B cell (primary cell): ENCODE measurements around the gene CAPG. TPM values are rescaled to one million over a fixed set of nuclear protein-coding genes. Genes with fewer than 3 reads are reported as not detected.

Experiments used
- ATAC-seq: fragments of 200-7000 bp; cut with Tn5 transposase; one replicate; pipeline ENCODE4 v1.10.0; 2021; ENCODE audit warnings: low read depth, mild to moderate bottlenecking, moderate number of reproducible peaks, moderate library complexity
- CTCF ChIA-PET: fragments of 350-600 bp; sonication (Branson Sonifier 250); formaldehyde crosslinking; loops from one replicate; lab custom pipeline; 2021; ENCODE audit warnings: antibody characterized with exemption, inconsistent platforms; lab: Charles Lee
- POLR2A ChIA-PET: fragments of 350-600 bp; sonication (Branson Sonifier 250); formaldehyde crosslinking; loops from one replicate; lab custom pipeline; 2021; ENCODE audit warnings: antibody characterized with exemption; lab: Charles Lee
- DNase-seq: peaks from one replicate; pipeline ENCODE4 v3.0.0; 2013
- H2AFZ ChIP-seq: 2 replicates; pipeline ENCODE4 v1.6.1; 2012; ENCODE audit warnings: mild to moderate bottlenecking, low read depth, low read length; ENCODE audit not compliant: insufficient read depth, poor library complexity, severe bottlenecking
- H3K27ac ChIP-seq, 2 donors: 1 replicate in 1 of 2; 2 replicates in 1 of 2; pipeline ENCODE4 v1.5.1; 2012 to 2013; ENCODE audit warnings: low read length in 2 of 2, mild to moderate bottlenecking in 2 of 2, moderate library complexity in 1 of 2
- H3K27me3 ChIP-seq, 4 experiments: fragments of 200-600 bp in 1 of 4; sonication (generic) in 1 of 4; replicated peaks in 1 of 4; 1 replicate in 2 of 4; 2 replicates in 2 of 4; pipeline versions ENCODE4 v1.6.1 to v1.7.0; 2013 to 2016; ENCODE audit warnings: low read length in 3 of 4, mild to moderate bottlenecking in 2 of 4, mixed read lengths in 1 of 4, moderate library complexity in 1 of 4; ENCODE audit not compliant: insufficient read depth in 4 of 4, control insufficient read depth in 3 of 4; ENCODE audit errors: control extremely low read depth in 1 of 4
- H3K36me3 ChIP-seq, 2 experiments: replicated peaks in 1 of 2; 1 replicate in 1 of 2; 2 replicates in 1 of 2; pipeline versions ENCODE4 v1.6.1 to v1.7.1; 2013; ENCODE audit warnings: low read length in 1 of 2; ENCODE audit not compliant: insufficient read depth in 2 of 2, control insufficient read depth in 1 of 2; ENCODE audit errors: control extremely low read depth in 1 of 2, extremely low read depth in 1 of 2
- H3K4me1 ChIP-seq, 2 donors: fragments of 200-600 bp in 1 of 2; sonication (generic) in 1 of 2; 1 replicate in 1 of 2; 2 replicates in 1 of 2; pipeline versions ENCODE4 v1.5.1 to v1.6.1; 2013 to 2017; ENCODE audit warnings: low read length in 2 of 2; ENCODE audit not compliant: control insufficient read depth in 2 of 2, insufficient read depth in 2 of 2
- H3K4me2 ChIP-seq: replicated peaks from 2 replicates; pipeline ENCODE3; 2012; ENCODE audit warnings: mild to moderate bottlenecking, low read depth, low read length; ENCODE audit not compliant: poor library complexity, severe bottlenecking
- H3K4me3 ChIP-seq, 5 experiments: fragments of 200-600 bp in 1 of 5; sonication (generic) in 1 of 5; 1 replicate in 3 of 5; 2 replicates in 2 of 5; pipeline versions ENCODE4 v1.5.1 to v1.7.0; 2011 to 2016; ENCODE audit warnings: low read length in 4 of 5, mild to moderate bottlenecking in 4 of 5, low read depth in 2 of 5, control low read depth in 1 of 5, moderate library complexity in 1 of 5; ENCODE audit not compliant: insufficient read depth in 1 of 5; ENCODE audit errors: control extremely low read depth in 1 of 5, extremely low read depth in 1 of 5
- H3K79me2 ChIP-seq: fragments of 200-600 bp; sonication (generic); one replicate; pipeline ENCODE4 v1.6.0; 2016; ENCODE audit warnings: low read length; ENCODE audit not compliant: control insufficient read depth, insufficient read depth
- H3K9ac ChIP-seq: fragments of 200-600 bp; sonication (generic); 2 replicates; pipeline ENCODE4 v1.6.1; 2017; ENCODE audit warnings: mild to moderate bottlenecking, low read length, moderate library complexity
- H3K9me3 ChIP-seq, 3 donors: one replicate each; pipeline versions ENCODE4 v1.6.1 to v1.7.1; 2013; ENCODE audit warnings: low read length in 2 of 3; ENCODE audit not compliant: control insufficient read depth in 2 of 3, insufficient read depth in 1 of 3; ENCODE audit errors: control extremely low read depth in 1 of 3
- H4K20me1 ChIP-seq: 2 replicates; pipeline ENCODE4 v1.6.0; 2012; ENCODE audit warnings: mild to moderate bottlenecking, low read length; ENCODE audit not compliant: insufficient read depth, control insufficient read depth, poor library complexity, severe bottlenecking
- H3K27ac Mint-ChIP-seq: one replicate; pipeline ENCODE4 v1.8.0; 2021; ENCODE audit warnings: mixed read lengths
- H3K27me3 Mint-ChIP-seq: one replicate; pipeline ENCODE4 v1.8.0; 2021; ENCODE audit warnings: mixed read lengths
- H3K4me1 Mint-ChIP-seq: one replicate; pipeline ENCODE4 v1.8.0; 2021; ENCODE audit warnings: mixed read lengths
- H3K4me3 Mint-ChIP-seq: one replicate; pipeline ENCODE4 v1.8.0; 2021; ENCODE audit warnings: mixed read lengths
- H3K9me3 Mint-ChIP-seq: one replicate; pipeline ENCODE4 v1.8.0; 2022; ENCODE audit warnings: mixed read lengths; ENCODE audit not compliant: insufficient read depth
- CTCF ChIP-seq: fragments of 200-600 bp; IDR thresholded peaks from one replicate; pipeline ENCODE4 v1.8.0; 2022; ENCODE audit warnings: antibody characterized with exemption, mild to moderate bottlenecking
- WGBS: methylation state at CpG from one replicate; pipeline ENCODE4 v1.1.5; 2013; ENCODE audit warnings: missing lambda C conversion rate; ENCODE audit not compliant: insufficient coverage; 5-methylcytosine and 5-hydroxymethylcytosine counted together
- intact Hi-C: fragments of 100-400 bp; cut with micrococcal nuclease; formaldehyde crosslinking; loops from one replicate; pipeline ENCODE4 v1.10.0; 2022
- polyA plus RNA-seq: library from polyadenylated mRNA; depleted of rRNA; stranded (reverse); fragments of >200 nt; gene quantifications from 2 replicates; pipeline ENCODE4 v1.2.3, GENCODE V29; 2012
- total RNA-seq, 2 donors: library from RNA; stranded (reverse); fragments of 120-200 nt in 1 of 2; gene quantifications; 1 replicate in 1 of 2; 2 replicates in 1 of 2; pipeline versions ENCODE4 v1.2.3 to v1.2.4, GENCODE V29; 2013 to 2022

The CAPG gene
- total and polyA plus RNA-seq, 2 donors (not counting 1 experiment from before 2014, with no cell fraction given) = 158 to 210 TPM

GRCh38 chr2:85433511-85434089, 23.4 kb upstream of the CAPG start:
- DNase-seq = no peak
- no peak overlapping the region for H3K27ac Mint-ChIP-seq

More at GRCh38 chr2:85433511-85434089, 23.4 kb upstream of the CAPG start:
- H3K4me3 ChIP-seq = no peak overlapping the region
- Mint-ChIP-seq H3K9me3 (no peaks in the 10 kb centered on the region), H3K4me1 (peaks cover 35% of the 10 kb centered on the region), H3K4me3 (no peak overlapping the region), H3K27me3 (no peaks in the 10 kb centered on the region)
- H3K79me2 ChIP-seq = no peaks in the 10 kb centered on the region
- peaks cover 0 to 4% (median 0%) of the 10 kb centered on the region in 3 donors for H3K9me3 ChIP-seq
- no peaks in the 10 kb centered on the region for H3K36me3 ChIP-seq
- no peak overlapping the region for H3K9ac ChIP-seq
- no peaks in the 10 kb centered on the region for H3K27me3 ChIP-seq
- H3K4me1 ChIP-seq = peaks cover 27 to 38% of the 10 kb centered on the region in 2 donors
- no peak for ATAC-seq
- intact Hi-C loops = no loop called here
- WGBS = 91% methylated on average over 6 of the region's 6 CpGs
- no peak overlapping the region for H2AFZ ChIP-seq
- H4K20me1 ChIP-seq = no peaks in the 10 kb centered on the region
- ChIA-PET CTCF (interaction anchor here (1.2 kb wide), 1 partner anchor 107 kb away, joined by 3 read pairs; no protein-coding TSS in a partner anchor), POLR2A (no interaction called here)
- no peak for TF ChIP-seq CTCF
- H3K4me2 ChIP-seq = no peak overlapping the region
- H3K27ac ChIP-seq = no peak overlapping the region
